ENCODE data around the gene GLRA1. TPM values are rescaled to one million over a fixed set of nuclear protein-coding genes. Genes with fewer than 3 reads are reported as not detected.
"Not testable (repeated sequence)": the region's sequence is repeated elsewhere in the genome, so short reads cannot be mapped to it uniquely, and the experiment has no call there.

GLRA1 gene
- total and polyA plus RNA-seq, 2 of the 4 experiments (the other 2 are of a cell fraction): not detected

DNA sequence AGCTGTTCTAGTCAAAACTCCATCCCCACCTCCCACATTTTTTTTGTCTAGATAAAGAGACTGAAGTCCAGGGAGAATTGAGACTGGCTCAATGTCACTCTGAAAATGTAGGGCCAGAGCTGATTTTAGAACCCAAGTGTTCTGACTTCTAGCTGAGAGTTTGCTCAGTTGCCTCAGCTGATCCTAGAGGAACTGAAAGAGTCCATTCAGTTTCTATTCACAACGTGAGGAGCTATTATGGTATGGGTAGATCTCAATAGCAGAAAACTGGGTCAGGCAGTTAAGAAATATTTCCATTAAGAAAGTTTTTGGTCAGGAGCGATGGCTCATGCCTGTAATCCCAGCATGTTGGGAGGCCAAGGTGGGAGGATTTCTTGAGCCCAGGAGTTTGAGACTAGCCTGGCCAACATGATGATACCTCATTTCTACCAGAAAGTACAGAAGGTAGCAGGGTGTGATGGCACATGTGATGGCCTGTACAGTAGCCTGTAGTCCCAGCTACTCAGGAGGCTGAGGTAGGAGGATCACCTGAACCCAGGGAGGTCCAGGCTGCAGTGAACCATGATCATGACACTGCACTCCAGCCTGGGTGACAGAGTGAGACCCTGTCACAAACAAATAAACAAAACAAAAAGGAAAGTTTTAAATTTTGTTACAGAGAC is 61.7 kb downstream of the GLRA1 start:
- H3K56ac ChIP-seq (ENCODE audit: extremely low read depth, insufficient read depth, low read length): no peak overlapping the region
- 80% methylated on average over 1 of the region's 2 CpGs; no CpG with 5 or more reads in 1 of the 2 experiments for WGBS, 2 experiments (ENCODE audit: extremely low coverage in 2 of 2, insufficient read length in 1 of 2)
- no peak overlapping the region for H2BK5ac ChIP-seq (ENCODE audit: low read depth, low read length, poor library complexity, severe bottlenecking)
- ChIA-PET CTCF (no interaction called here), POLR2A (ENCODE audit: unreplicated experiment) (no interaction called here)
- no peak overlapping the region for H3K27ac ChIP-seq (ENCODE audit: insufficient read depth, low read length)
- H4K20me1 ChIP-seq (ENCODE audit: insufficient read depth, low read length): no peaks in the 10 kb centered on the region
- H2AK9ac ChIP-seq (replicated peaks; ENCODE audit: low read depth, low read length, poor library complexity): no peak overlapping the region
- H2BK15ac ChIP-seq (ENCODE audit: low read depth, low read length): no peak overlapping the region
- no peaks in the 10 kb centered on the region for H3K9me3 ChIP-seq (ENCODE audit: control insufficient read depth, insufficient read depth, low read length)
- dilution Hi-C loops (cut with HindIII; ENCODE audit: low sequenced_read_pairs, unreplicated experiment) (no loop called here), intact Hi-C loops (cut with micrococcal nuclease) (no loop called here), in situ Hi-C loops (cut with MboI; ENCODE audit: low sequenced_read_pairs) (no loop called here)
- no TSS peak for BruUV-seq (replicated peaks)
- H3K36me3 ChIP-seq (ENCODE audit: control insufficient read depth, insufficient read depth, low read length): no peaks in the 10 kb centered on the region
- no peak for TF ChIP-seq FOS (IDR thresholded peaks at IDR 0.05; ENCODE audit: low read depth, low read length)
- H3K27me3 ChIP-seq (ENCODE audit: control insufficient read depth, insufficient read depth, low read length): no peaks in the 10 kb centered on the region
- H3K4me3 ChIP-seq (ENCODE audit: insufficient read depth, low read depth, low read length): no peak overlapping the region
- no peak overlapping the region for H4K8ac ChIP-seq (ENCODE audit: low read depth in 2 of 2, low read length in 2 of 2)
- H3K4ac ChIP-seq (ENCODE audit: low read depth, low read length): no peak overlapping the region
- H3K79me1 ChIP-seq (ENCODE audit: low read depth in 1 of 2, low read length in 2 of 2): no peaks in the 10 kb centered on the region
- ATAC-seq (ENCODE audit: low read depth) (no peak), DNase-seq (no peak)
- no peaks in the 10 kb centered on the region for H3K4me1 ChIP-seq (ENCODE audit: control insufficient read depth, insufficient read depth, low read length)
- H3K9ac ChIP-seq (ENCODE audit: low read depth, low read length): no peak overlapping the region
- no peak overlapping the region for H3K4me2 ChIP-seq (ENCODE audit: low read depth, low read length)
- H3K23ac ChIP-seq (ENCODE audit: low read depth, low read length): no peak overlapping the region
- H2AK5ac ChIP-seq (ENCODE audit: low read depth, low read length): no peak overlapping the region
- no peak overlapping the region for H2AFZ ChIP-seq (replicated peaks; ENCODE audit: low read length, poor library complexity)
- H2BK20ac ChIP-seq (ENCODE audit: low read depth, low read length): no peak overlapping the region
- no peak overlapping the region for H2BK120ac ChIP-seq (ENCODE audit: low read depth, low read length)
- no peak overlapping the region for H4K91ac ChIP-seq (ENCODE audit: insufficient read depth, low read depth, low read length)
- H4K5ac ChIP-seq (ENCODE audit: low read depth, low read length): no peak overlapping the region
- no peaks in the 10 kb centered on the region for H3K9me1 ChIP-seq (ENCODE audit: insufficient read depth, low read length)
- no peak overlapping the region for H3K14ac ChIP-seq (replicated peaks; ENCODE audit: low read depth, low read length)
- no peak overlapping the region for H3K18ac ChIP-seq (ENCODE audit: low read depth, low read length)

DNA sequence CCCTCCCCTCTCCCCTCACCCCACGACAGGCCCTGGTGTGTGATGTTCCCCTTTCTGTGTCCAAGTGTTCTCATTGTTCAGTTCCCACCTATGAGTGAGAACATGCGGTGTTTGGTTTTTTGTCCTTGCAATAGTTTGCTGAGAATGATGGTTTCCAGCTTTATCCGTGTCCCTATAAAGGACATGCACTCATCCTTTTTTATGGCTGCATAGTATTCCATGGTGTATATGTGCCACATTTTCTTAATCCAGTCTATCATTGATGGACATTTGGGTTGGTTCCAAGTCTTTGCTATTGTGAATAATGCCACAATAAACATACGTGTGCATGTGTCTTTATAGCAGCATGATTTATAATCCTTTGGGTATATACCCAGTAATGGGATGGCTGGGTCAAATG is 63.8 kb downstream of the GLRA1 start:
- ATAC-seq (ENCODE audit: low read depth); H2BK20ac ChIP-seq (ENCODE audit: low read depth, low read length); H3K27ac ChIP-seq (ENCODE audit: insufficient read depth, low read length); H3K27me3 ChIP-seq (ENCODE audit: control insufficient read depth, insufficient read depth, low read length); dilution Hi-C loops (cut with HindIII; ENCODE audit: low sequenced_read_pairs, unreplicated experiment); H3K56ac ChIP-seq (ENCODE audit: extremely low read depth, insufficient read depth, low read length); H2BK120ac ChIP-seq (ENCODE audit: low read depth, low read length); H4K91ac ChIP-seq (ENCODE audit: insufficient read depth, low read depth, low read length); H3K14ac ChIP-seq (replicated peaks; ENCODE audit: low read depth, low read length); H2AFZ ChIP-seq (replicated peaks; ENCODE audit: low read length, poor library complexity); H4K8ac ChIP-seq (ENCODE audit: low read depth in 2 of 2, low read length in 2 of 2); in situ Hi-C loops (cut with MboI; ENCODE audit: low sequenced_read_pairs); BruUV-seq (replicated peaks); H3K4me3 ChIP-seq (ENCODE audit: insufficient read depth, low read depth, low read length); CTCF ChIA-PET; H4K20me1 ChIP-seq (ENCODE audit: insufficient read depth, low read length); H3K9ac ChIP-seq (ENCODE audit: low read depth, low read length); intact Hi-C loops (cut with micrococcal nuclease); H3K23ac ChIP-seq (ENCODE audit: low read depth, low read length); H2AK9ac ChIP-seq (replicated peaks; ENCODE audit: low read depth, low read length, poor library complexity); H3K9me1 ChIP-seq (ENCODE audit: insufficient read depth, low read length); H2BK5ac ChIP-seq (ENCODE audit: low read depth, low read length, poor library complexity, severe bottlenecking); H3K36me3 ChIP-seq (ENCODE audit: control insufficient read depth, insufficient read depth, low read length); H2AK5ac ChIP-seq (ENCODE audit: low read depth, low read length); H2BK15ac ChIP-seq (ENCODE audit: low read depth, low read length); H3K79me1 ChIP-seq (ENCODE audit: low read depth in 1 of 2, low read length in 2 of 2); H4K5ac ChIP-seq (ENCODE audit: low read depth, low read length); H3K9me3 ChIP-seq (ENCODE audit: control insufficient read depth, insufficient read depth, low read length); DNase-seq; H3K4ac ChIP-seq (ENCODE audit: low read depth, low read length); H3K18ac ChIP-seq (ENCODE audit: low read depth, low read length); H3K4me2 ChIP-seq (ENCODE audit: low read depth, low read length); H3K4me1 ChIP-seq (ENCODE audit: control insufficient read depth, insufficient read depth, low read length); POLR2A ChIA-PET (ENCODE audit: unreplicated experiment): not testable (repeated sequence)
- WGBS, 2 experiments (ENCODE audit: extremely low coverage in 2 of 2, insufficient read length in 1 of 2): no CpG with 5 or more reads among the region's 4 CpGs
